Upper lobe of right lung (tissue), 1 donor: ENCODE measurements around the gene SLC22A1. TPM values are rescaled to one million over a fixed set of nuclear protein-coding genes. Genes with fewer than 3 reads are reported as not detected.

Experiments used
- ATAC-seq: fragments of 200-7000 bp; cut with Tn5 transposase; one replicate; pipeline ENCODE4 v1.9.1; 2020; ENCODE audit warnings: mild to moderate bottlenecking, moderate library complexity
- DNase-seq: peaks from one replicate; pipeline ENCODE4 v3.0.0-alpha.2; 2020
- H3K27ac ChIP-seq: fragments of 200-600 bp; one replicate; pipeline ENCODE4 v1.8.0; 2022
- H3K27me3 ChIP-seq: fragments of 200-600 bp; one replicate; pipeline ENCODE4 v1.8.0; 2022; ENCODE audit warnings: mild to moderate bottlenecking
- H3K36me3 ChIP-seq: fragments of 200-600 bp; one replicate; pipeline ENCODE4 v1.8.0; 2022
- H3K4me1 ChIP-seq: fragments of 200-600 bp; one replicate; pipeline ENCODE4 v1.8.0; 2022
- H3K4me3 ChIP-seq: fragments of 200-600 bp; one replicate; pipeline ENCODE4 v1.8.0; 2022; ENCODE audit warnings: mild to moderate bottlenecking
- H3K9me3 ChIP-seq: fragments of 200-600 bp; one replicate; pipeline ENCODE4 v1.8.0; 2022
- intact Hi-C: fragments of 100-400 bp; cut with DNase I; formaldehyde crosslinking; loops from one replicate; pipeline ENCODE4 v1.11.0; 2022
- total RNA-seq: library from RNA; stranded (reverse); fragmentation: NEBNext Ultra II Directional; extraction: Animal tissue kit (Norgen Biotek cat#: 25700); gene quantifications from one replicate; pipeline ENCODE4 v1.2.1, GENCODE V29; 2021
- TF ChIP-seq, protein P1 (sequence below): fragments of 200-600 bp; IDR thresholded peaks from one replicate; pipeline ENCODE4 v1.8.0; 2022; ENCODE audit warnings: antibody characterized with exemption
- donor health status: DM: no; HTN: yes; CAD: no; lungs with severe emphysema.

SLC22A1 gene
- total RNA-seq, 1 donor from 2014 or later, result 2.7 TPM

DNA sequence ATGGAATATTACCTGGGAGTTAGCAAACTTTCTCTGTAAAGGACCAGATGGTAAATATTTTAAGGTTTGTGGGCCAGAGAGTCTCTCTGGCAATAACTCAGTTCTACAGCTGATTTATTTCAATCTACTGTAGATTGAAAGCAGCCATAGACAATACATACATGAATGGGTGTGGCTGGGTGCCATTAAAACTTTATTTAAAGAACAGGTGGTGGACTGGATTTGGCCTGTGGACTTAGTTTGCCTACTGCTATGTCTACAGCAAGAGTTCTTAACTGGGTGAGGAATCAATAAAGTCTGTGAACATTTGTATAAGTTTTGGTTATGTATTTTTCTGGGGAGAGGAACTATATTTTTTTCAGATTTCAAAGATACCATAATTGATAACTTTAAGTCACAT is 81.9 kb downstream of the SLC22A1 start:
- TF ChIP-seq, protein P1, sequence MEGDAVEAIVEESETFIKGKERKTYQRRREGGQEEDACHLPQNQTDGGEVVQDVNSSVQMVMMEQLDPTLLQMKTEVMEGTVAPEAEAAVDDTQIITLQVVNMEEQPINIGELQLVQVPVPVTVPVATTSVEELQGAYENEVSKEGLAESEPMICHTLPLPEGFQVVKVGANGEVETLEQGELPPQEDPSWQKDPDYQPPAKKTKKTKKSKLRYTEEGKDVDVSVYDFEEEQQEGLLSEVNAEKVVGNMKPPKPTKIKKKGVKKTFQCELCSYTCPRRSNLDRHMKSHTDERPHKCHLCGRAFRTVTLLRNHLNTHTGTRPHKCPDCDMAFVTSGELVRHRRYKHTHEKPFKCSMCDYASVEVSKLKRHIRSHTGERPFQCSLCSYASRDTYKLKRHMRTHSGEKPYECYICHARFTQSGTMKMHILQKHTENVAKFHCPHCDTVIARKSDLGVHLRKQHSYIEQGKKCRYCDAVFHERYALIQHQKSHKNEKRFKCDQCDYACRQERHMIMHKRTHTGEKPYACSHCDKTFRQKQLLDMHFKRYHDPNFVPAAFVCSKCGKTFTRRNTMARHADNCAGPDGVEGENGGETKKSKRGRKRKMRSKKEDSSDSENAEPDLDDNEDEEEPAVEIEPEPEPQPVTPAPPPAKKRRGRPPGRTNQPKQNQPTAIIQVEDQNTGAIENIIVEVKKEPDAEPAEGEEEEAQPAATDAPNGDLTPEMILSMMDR, result no peak
- Histone ChIP-seq H3K9me3 (no peaks in the 10 kb centered on the region), H3K27me3 (no peaks in the 10 kb centered on the region), H3K4me3 (no peak overlapping the region), H3K36me3 (no peaks in the 10 kb centered on the region), H3K27ac (no peak overlapping the region), H3K4me1 (no peaks in the 10 kb centered on the region)
- DNase-seq, result no peak
- no peak for ATAC-seq
- intact Hi-C loops, result no loop called here

DNA sequence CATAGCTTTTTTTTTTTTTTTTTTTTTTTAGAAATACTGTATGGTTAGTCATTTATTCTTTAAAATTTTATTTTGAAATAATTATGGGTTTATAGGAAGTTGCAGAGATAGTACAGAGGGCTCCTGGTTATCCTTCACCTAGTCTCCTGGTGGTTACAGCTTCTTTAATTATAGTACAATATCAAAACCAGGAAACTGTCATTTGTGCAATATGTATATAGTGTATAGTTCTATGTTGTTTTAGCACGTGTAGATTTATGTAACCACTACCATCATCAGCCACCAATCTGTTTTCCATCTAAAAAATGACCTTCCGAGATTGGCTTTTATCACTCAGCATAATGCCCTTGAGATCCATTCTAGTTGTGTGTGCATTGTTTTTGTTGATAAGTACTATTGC is 82.3 kb downstream of the SLC22A1 start:
- Histone ChIP-seq H3K4me1 (no peaks in the 10 kb centered on the region), H3K4me3 (no peak overlapping the region), H3K9me3 (no peaks in the 10 kb centered on the region), H3K27ac (no peak overlapping the region), H3K36me3 (no peaks in the 10 kb centered on the region), H3K27me3 (no peaks in the 10 kb centered on the region)
- ATAC-seq, result no peak
- intact Hi-C loops, result no loop called here
- TF ChIP-seq, protein P1, result no peak
- no peak for DNase-seq

DNA sequence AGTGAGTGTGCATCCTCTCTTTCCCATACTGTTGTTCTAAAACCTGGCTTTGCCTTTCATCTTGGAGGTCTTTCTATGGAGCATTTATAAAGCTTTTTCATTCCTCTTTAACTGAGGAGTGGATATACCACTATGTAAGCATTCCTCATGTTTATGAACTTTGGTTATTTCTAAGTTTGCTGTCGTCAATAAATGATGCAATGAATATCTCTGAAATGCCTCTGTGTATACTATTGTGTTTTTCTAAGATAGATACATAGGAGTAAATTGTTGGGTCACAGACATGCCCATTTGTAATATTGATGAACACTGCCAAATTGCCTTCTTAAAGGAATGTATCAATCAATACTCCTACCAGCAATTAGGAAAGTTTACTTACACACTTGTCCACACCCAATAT is 83.1 kb downstream of the SLC22A1 start:
- no peaks in the 10 kb centered on the region for H3K4me1 ChIP-seq
- TF ChIP-seq, protein P1, result no peak
- no peak for ATAC-seq
- H3K27ac ChIP-seq, result no peak overlapping the region
- no peaks in the 10 kb centered on the region for H3K27me3 ChIP-seq
- no peaks in the 10 kb centered on the region for H3K9me3 ChIP-seq
- H3K36me3 ChIP-seq, result no peaks in the 10 kb centered on the region
- no peak for DNase-seq
- intact Hi-C loops, result no loop called here
- no peak overlapping the region for H3K4me3 ChIP-seq

DNA sequence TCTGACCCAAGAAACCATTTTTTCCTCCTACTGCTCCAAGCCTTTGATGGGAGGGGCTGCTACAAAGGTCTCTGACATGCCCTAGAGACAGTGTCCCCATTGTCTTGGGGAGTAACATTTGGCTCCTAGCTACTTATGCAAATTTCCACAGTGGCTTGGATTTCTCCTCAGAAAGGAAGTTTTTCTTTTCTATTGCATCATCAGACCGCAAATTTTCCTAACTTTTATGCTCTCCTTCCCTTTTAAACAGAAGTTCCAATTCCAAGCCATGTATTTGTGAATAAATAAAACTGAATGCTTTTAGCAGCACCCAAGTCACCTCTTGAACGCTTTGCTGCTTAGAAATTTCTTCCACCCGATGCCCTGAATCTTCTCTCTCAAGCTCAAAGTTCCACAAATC is 86.0 kb downstream of the SLC22A1 start:
- intact Hi-C loops, result no loop called here
- TF ChIP-seq, protein P1, result no peak
- Histone ChIP-seq H3K9me3 (no peaks in the 10 kb centered on the region), H3K36me3 (no peaks in the 10 kb centered on the region), H3K27ac (no peak overlapping the region), H3K4me1 (no peaks in the 10 kb centered on the region), H3K4me3 (no peak overlapping the region), H3K27me3 (no peaks in the 10 kb centered on the region)
- ATAC-seq, result no peak
- DNase-seq, result no peak

Other genes with a start within 250 kb of the SLC22A1 start
- gene MAS1, start 230.8 kb upstream of the SLC22A1 start, total RNA-seq, result not detected
- gene IGF2R, start 152.7 kb upstream of the SLC22A1 start, total RNA-seq, result 144 TPM
- gene SLC22A2, start 137.0 kb downstream of the SLC22A1 start, total RNA-seq, result not detected
- 30.6 TPM for gene SLC22A3, start 226.6 kb downstream of the SLC22A1 start, total RNA-seq